ENCODE measurements around the gene FN3KRP. TPM values are rescaled to one million over a fixed set of nuclear protein-coding genes. Genes with fewer than 3 reads are reported as not detected.

Gene FN3KRP
- total and polyA plus RNA-seq, 2 of the 13 experiments (the other 11 are each of a cell fraction or from before 2014, with no cell fraction given) = 22.4 to 28.2 TPM

DNA sequence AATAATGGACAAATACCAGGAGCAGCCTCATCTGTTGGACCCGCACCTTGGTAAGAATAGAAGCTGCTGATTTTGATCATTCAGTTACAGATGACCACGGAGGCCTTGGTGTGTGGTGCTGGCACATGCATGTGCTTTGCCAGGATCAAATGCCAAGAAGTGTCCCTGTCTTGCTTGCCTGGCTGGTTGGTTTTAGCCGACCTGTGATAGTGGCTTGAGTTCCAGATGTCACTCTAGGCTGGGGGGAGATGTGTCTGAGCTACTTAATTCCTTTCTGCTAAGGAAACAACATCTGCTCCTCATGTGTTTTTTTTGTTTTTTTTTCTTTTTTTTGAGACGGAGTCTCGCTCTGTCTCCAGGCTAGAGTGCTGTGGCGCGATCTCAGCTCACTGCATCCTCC, 39.7 kb downstream of the FN3KRP start (continued):
- TF ChIP-seq ZNF652 (CRISPR knock-in tag; IDR thresholded peaks at IDR 0.05; ENCODE audit: borderline replicate concordance, low read depth) (no peak), ETV6 (CRISPR knock-in tag; conservative IDR thresholded peaks at IDR 0.05) (no peak)

DNA sequence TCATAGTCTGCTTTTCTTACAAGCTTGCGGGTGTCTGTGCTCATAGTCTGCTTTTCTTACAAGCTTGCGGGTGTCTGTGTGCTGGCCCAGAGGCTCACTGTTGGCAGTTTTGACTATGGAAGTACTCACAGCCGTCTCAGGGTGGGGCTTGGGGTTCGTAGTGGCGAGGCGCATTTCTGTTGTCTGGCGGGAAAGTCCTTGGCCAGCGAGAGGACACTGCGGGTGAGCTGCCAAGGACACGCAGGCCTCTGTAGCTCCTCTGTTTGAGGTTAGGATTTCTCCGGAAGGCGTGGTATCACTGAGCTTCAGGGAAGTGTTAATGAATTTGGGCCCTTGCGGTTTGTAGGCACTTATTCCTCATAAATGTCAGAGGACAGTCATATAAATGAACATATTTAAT, 48.9 kb downstream of the FN3KRP start:
- 94% methylated on average over 13 of the region's 13 CpGs for WGBS (ENCODE audit: low lambda C conversion rate)
- Histone ChIP-seq H2AFZ (ENCODE audit: low read length) (no peak overlapping the region), H3K27me3 (ENCODE audit: control insufficient read depth in 1 of 2, insufficient read depth in 2 of 2, low read length in 2 of 2) (no peaks in the 10 kb centered on the region), H3K4me1 (ENCODE audit: insufficient read depth, low read length) (no peaks in the 10 kb centered on the region), H3K36me3 (replicated peaks in 1 of 2; ENCODE audit: control insufficient read depth in 1 of 2, insufficient read depth in 2 of 2, low read length in 2 of 2) (peaks cover 25 to 56% of the 10 kb centered on the region in 2 experiments; a peak in 4 of 5 replicates), H4K20me1 (ENCODE audit: insufficient read depth, low read length) (no peaks in the 10 kb centered on the region), H3K9ac (ENCODE audit: insufficient read depth, low read depth, low read length) (no peak overlapping the region), H3K27ac (ENCODE audit: extremely low read length, insufficient read depth, low read length) (no peak overlapping the region), H3K4me3 (replicated peaks in 1 of 3; ENCODE audit: insufficient read depth in 1 of 3, low read depth in 2 of 3, low read length in 3 of 3) (no peak overlapping the region), H3K4me2 (ENCODE audit: low read depth, low read length) (no peak overlapping the region), H3K79me2 (ENCODE audit: insufficient read depth, low read length) (no peaks in the 10 kb centered on the region), H3K9me3 (ENCODE audit: low read length) (no peaks in the 10 kb centered on the region)
- DNase-seq (ENCODE audit: low spot score) (no peak), ATAC-seq (no peak), FAIRE-seq (no peak)
- intact Hi-C loops (cut with micrococcal nuclease; ENCODE audit: unreplicated experiment) (no loop called here), in situ Hi-C loops (cut with HindIII; ENCODE audit: extremely low pct_ligation_motif_present, low pct_unique_long_range_greater_than_20kb) (no loop called here)
- ChIA-PET CTCF (ENCODE audit: low intra/inter-chr PET ratio, low total read pairs) (interaction anchor here (4.3 kb wide), 1 partner anchor 97 kb away, joined by 26 read pairs; no protein-coding TSS in a partner anchor), POLR2A (no interaction called here)
- 0 out of 2 replicates have a peak, but pooled peaks have one; percentile 28 for TF ChIP-seq ZBTB33 (CRISPR knock-in tag; IDR thresholded peaks at IDR 0.05)
- TF ChIP-seq SMAD3 (CRISPR knock-in tag; IDR thresholded peaks at IDR 0.05) = no peak
- TF ChIP-seq BORCS8-MEF2B (CRISPR knock-in tag; IDR thresholded peaks at IDR 0.05) = no peak
- TF ChIP-seq HOXA9 (CRISPR knock-in tag; IDR thresholded peaks at IDR 0.05; ENCODE audit: borderline replicate concordance) = no peak
- TF ChIP-seq, protein P1, sequence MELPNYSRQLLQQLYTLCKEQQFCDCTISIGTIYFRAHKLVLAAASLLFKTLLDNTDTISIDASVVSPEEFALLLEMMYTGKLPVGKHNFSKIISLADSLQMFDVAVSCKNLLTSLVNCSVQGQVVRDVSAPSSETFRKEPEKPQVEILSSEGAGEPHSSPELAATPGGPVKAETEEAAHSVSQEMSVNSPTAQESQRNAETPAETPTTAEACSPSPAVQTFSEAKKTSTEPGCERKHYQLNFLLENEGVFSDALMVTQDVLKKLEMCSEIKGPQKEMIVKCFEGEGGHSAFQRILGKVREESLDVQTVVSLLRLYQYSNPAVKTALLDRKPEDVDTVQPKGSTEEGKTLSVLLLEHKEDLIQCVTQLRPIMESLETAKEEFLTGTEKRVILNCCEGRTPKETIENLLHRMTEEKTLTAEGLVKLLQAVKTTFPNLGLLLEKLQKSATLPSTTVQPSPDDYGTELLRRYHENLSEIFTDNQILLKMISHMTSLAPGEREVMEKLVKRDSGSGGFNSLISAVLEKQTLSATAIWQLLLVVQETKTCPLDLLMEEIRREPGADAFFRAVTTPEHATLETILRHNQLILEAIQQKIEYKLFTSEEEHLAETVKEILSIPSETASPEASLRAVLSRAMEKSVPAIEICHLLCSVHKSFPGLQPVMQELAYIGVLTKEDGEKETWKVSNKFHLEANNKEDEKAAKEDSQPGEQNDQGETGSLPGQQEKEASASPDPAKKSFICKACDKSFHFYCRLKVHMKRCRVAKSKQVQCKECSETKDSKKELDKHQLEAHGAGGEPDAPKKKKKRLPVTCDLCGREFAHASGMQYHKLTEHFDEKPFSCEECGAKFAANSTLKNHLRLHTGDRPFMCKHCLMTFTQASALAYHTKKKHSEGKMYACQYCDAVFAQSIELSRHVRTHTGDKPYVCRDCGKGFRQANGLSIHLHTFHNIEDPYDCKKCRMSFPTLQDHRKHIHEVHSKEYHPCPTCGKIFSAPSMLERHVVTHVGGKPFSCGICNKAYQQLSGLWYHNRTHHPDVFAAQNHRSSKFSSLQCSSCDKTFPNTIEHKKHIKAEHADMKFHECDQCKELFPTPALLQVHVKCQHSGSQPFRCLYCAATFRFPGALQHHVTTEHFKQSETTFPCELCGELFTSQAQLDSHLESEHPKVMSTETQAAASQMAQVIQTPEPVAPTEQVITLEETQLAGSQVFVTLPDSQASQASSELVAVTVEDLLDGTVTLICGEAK (IDR thresholded peaks at IDR 0.05) = no peak
- TF ChIP-seq, protein P1 (CRISPR knock-in tag; IDR thresholded peaks at IDR 0.05) = no peak
- BruUV-seq (replicated peaks) = no TSS peak
